Panc1 (cell line): ENCODE data around the gene NUP210.

Source experiments
- TF ChIP-seq, protein P1 (sequence below): fragments of 450-650 bp; IDR thresholded peaks from 2 replicates; pipeline ENCODE4 v1.5.1; 2017; ENCODE audit warnings: mild to moderate bottlenecking
- TF ChIP-seq, protein P2 (sequence below), 2 experiments: IDR thresholded peaks; 2 replicates each; pipeline ENCODE4 v1.6.1; 2011 to 2012; ENCODE audit warnings: low read depth in 2 of 2, control low read depth in 1 of 2, low read length in 1 of 2, mild to moderate bottlenecking in 1 of 2, moderate library complexity in 1 of 2; ENCODE audit not compliant: insufficient read depth in 1 of 2

DNA sequence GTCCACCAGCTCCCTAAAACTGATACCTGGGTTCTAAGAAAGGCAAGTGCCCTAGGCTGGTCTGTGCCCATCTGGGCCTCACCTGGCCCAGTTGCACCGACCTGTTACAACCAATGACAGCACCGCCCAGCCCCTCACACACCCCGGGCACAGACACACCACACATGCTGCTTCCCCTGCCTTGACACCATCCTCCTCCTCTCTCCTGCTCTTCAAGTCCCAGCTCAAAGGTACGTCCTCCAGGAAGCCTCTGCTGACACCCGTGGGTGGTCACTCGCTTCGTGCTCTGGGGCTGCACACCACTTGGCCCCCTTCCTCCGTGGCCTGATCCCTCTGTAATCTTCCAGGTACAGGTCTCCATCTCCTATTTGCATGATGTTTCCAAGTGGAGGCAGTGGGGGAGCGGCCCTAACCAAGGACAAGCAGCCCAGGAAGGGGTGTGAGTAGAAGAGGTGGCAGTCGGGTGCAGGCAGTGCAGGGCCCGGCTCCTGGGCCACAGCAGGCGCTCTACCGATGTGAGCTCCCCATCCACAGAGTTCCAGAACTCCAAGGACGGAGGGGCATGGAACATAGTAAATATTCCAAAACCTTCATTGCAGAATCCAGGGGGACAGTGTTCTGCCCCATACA lies 144.6 kb downstream of the NUP210 start:
- TF ChIP-seq, protein P1, sequence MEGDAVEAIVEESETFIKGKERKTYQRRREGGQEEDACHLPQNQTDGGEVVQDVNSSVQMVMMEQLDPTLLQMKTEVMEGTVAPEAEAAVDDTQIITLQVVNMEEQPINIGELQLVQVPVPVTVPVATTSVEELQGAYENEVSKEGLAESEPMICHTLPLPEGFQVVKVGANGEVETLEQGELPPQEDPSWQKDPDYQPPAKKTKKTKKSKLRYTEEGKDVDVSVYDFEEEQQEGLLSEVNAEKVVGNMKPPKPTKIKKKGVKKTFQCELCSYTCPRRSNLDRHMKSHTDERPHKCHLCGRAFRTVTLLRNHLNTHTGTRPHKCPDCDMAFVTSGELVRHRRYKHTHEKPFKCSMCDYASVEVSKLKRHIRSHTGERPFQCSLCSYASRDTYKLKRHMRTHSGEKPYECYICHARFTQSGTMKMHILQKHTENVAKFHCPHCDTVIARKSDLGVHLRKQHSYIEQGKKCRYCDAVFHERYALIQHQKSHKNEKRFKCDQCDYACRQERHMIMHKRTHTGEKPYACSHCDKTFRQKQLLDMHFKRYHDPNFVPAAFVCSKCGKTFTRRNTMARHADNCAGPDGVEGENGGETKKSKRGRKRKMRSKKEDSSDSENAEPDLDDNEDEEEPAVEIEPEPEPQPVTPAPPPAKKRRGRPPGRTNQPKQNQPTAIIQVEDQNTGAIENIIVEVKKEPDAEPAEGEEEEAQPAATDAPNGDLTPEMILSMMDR: no peak
- TF ChIP-seq, protein P2, sequence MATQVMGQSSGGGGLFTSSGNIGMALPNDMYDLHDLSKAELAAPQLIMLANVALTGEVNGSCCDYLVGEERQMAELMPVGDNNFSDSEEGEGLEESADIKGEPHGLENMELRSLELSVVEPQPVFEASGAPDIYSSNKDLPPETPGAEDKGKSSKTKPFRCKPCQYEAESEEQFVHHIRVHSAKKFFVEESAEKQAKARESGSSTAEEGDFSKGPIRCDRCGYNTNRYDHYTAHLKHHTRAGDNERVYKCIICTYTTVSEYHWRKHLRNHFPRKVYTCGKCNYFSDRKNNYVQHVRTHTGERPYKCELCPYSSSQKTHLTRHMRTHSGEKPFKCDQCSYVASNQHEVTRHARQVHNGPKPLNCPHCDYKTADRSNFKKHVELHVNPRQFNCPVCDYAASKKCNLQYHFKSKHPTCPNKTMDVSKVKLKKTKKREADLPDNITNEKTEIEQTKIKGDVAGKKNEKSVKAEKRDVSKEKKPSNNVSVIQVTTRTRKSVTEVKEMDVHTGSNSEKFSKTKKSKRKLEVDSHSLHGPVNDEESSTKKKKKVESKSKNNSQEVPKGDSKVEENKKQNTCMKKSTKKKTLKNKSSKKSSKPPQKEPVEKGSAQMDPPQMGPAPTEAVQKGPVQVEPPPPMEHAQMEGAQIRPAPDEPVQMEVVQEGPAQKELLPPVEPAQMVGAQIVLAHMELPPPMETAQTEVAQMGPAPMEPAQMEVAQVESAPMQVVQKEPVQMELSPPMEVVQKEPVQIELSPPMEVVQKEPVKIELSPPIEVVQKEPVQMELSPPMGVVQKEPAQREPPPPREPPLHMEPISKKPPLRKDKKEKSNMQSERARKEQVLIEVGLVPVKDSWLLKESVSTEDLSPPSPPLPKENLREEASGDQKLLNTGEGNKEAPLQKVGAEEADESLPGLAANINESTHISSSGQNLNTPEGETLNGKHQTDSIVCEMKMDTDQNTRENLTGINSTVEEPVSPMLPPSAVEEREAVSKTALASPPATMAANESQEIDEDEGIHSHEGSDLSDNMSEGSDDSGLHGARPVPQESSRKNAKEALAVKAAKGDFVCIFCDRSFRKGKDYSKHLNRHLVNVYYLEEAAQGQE (IDR thresholded peaks at IDR 0.05; ENCODE audit: insufficient read depth in 1 of 2, low read depth in 2 of 2, low read length in 1 of 2): no peak
